Endothelial cell of umbilical vein (primary cell): ENCODE results near the gene COL7A1. TPM values are rescaled to one million over a fixed set of nuclear protein-coding genes. Genes with fewer than 3 reads are reported as not detected.

ENCODE experiments used
- BruUV-seq: library from RNA; stranded (reverse); fragments of 400-500 nt; replicated peaks from 2 replicates; lab custom pipeline; 2021; lab: Mats Ljungman, UMichigan
- CTCF ChIA-PET: fragments of 300-600, 350-600 bp; sonication (Branson Sonifier 250); formaldehyde crosslinking; loops from one replicate; lab custom pipeline; 2021; ENCODE audit warnings: antibody characterized with exemption, inconsistent platforms; lab: Charles Lee
- POLR2A ChIA-PET: fragments of 300-600, 350-600 bp; sonication (Branson Sonifier 250); formaldehyde crosslinking; loops from one replicate; lab custom pipeline; 2021; ENCODE audit warnings: antibody characterized with exemption, inconsistent platforms; lab: Charles Lee
- DNase-seq: peaks from one replicate; pipeline ENCODE4 v3.0.0-alpha.2; 2011; ENCODE audit warnings: low read depth, low spot score
- FAIRE-seq: peaks from 2 replicates; lab custom pipeline; 2011; peaks lifted over from hg19 to GRCh38; lab: Jason Lieb, UNC
- H2AFZ ChIP-seq: 2 replicates; pipeline ENCODE4 v1.6.0; 2012; ENCODE audit warnings: low read depth, low read length, control low read depth, inconsistent platforms
- H3K27ac ChIP-seq: 2 replicates; pipeline ENCODE4 v1.5.1; 2011; ENCODE audit warnings: low read depth, mild to moderate bottlenecking, control low read depth, low read length, moderate library complexity; ENCODE audit not compliant: insufficient read depth
- H3K27me3 ChIP-seq, 2 experiments: 2 replicates each; pipeline versions ENCODE4 v1.6.0 to v1.6.1; 2011; ENCODE audit warnings: low read length in 2 of 2, mixed read lengths in 1 of 2; ENCODE audit not compliant: control insufficient read depth in 2 of 2, insufficient read depth in 2 of 2
- H3K36me3 ChIP-seq, 2 experiments: 2 replicates in 1 of 2; 3 replicates in 1 of 2; pipeline ENCODE4 v1.5.1; 2011; ENCODE audit warnings: low read length in 2 of 2, mild to moderate bottlenecking in 1 of 2, moderate library complexity in 1 of 2; ENCODE audit not compliant: control insufficient read depth in 2 of 2, insufficient read depth in 2 of 2; ENCODE audit errors: extremely low read depth in 1 of 2
- H3K4me1 ChIP-seq: 3 replicates; pipeline ENCODE4 v1.5.1; 2011; ENCODE audit warnings: mild to moderate bottlenecking, low read length; ENCODE audit not compliant: control insufficient read depth, insufficient read depth; ENCODE audit errors: extremely low read depth
- H3K4me2 ChIP-seq: 2 replicates; pipeline ENCODE4 v1.6.1; 2011; ENCODE audit warnings: low read length, control low read depth, mixed read lengths; ENCODE audit not compliant: insufficient read depth
- H3K4me3 ChIP-seq, 3 experiments: fragments of 200-600 bp in 1 of 3; sonication (generic), shearing (Covaris generic) in 1 of 3; replicated peaks in 1 of 3; 2 replicates each; pipeline ENCODE4 v1.5.1; 2011 to 2016; ENCODE audit warnings: control low read depth in 3 of 3, low read length in 3 of 3, mild to moderate bottlenecking in 2 of 3, inconsistent platforms in 1 of 3, low read depth in 1 of 3, moderate library complexity in 1 of 3; ENCODE audit not compliant: insufficient read depth in 1 of 3
- H3K79me2 ChIP-seq: 2 replicates; pipeline ENCODE4 v1.6.0; 2012; ENCODE audit warnings: low read length, inconsistent platforms; ENCODE audit not compliant: control insufficient read depth, insufficient read depth
- H3K9ac ChIP-seq: replicated peaks from 2 replicates; pipeline ENCODE3; 2011; ENCODE audit warnings: low read length, control low read depth; ENCODE audit not compliant: insufficient read depth; ENCODE audit errors: extremely low read depth
- H3K9me1 ChIP-seq: replicated peaks from 3 replicates; pipeline ENCODE4 v1.6.0; 2011; ENCODE audit warnings: mild to moderate bottlenecking, low read length; ENCODE audit not compliant: control insufficient read depth, insufficient read depth; ENCODE audit errors: extremely low read depth
- H3K9me3 ChIP-seq: replicated peaks from 2 replicates; pipeline ENCODE4 v1.5.1; 2012; ENCODE audit warnings: low read length, inconsistent platforms; ENCODE audit not compliant: control insufficient read depth, insufficient read depth
- H4K20me1 ChIP-seq: replicated peaks from 2 replicates; pipeline ENCODE3; 2011; ENCODE audit warnings: mild to moderate bottlenecking, low read length; ENCODE audit not compliant: control insufficient read depth, insufficient read depth; ENCODE audit errors: extremely low read depth
- GATA2 ChIP-seq: IDR thresholded peaks from 2 replicates; pipeline ENCODE4 v1.7.0; 2011; ENCODE audit warnings: low read depth, mild to moderate bottlenecking, moderate library complexity, mixed read lengths, low read length; ENCODE audit not compliant: insufficient read length, insufficient read depth
- MYC ChIP-seq: IDR thresholded peaks from one replicate; pipeline ENCODE4 v1.6.1; 2011; ENCODE audit warnings: mild to moderate bottlenecking, low read depth, low read length
- POLR2A ChIP-seq: IDR thresholded peaks from 2 replicates; pipeline ENCODE4 v1.6.1; 2012; ENCODE audit warnings: low read depth, mild to moderate bottlenecking, control low read depth, low read length
- dilution Hi-C: fragments of 300-500 bp; cut with MboI; formaldehyde crosslinking; loops from one replicate; pipeline ENCODE4 v1.15.0; 2019; ENCODE audit warnings: low sequenced_read_pairs; ENCODE audit not compliant: extremely low pct_ligation_motif_present
- intact Hi-C: fragments of 100-400 bp; cut with micrococcal nuclease; formaldehyde crosslinking; loops from one replicate; pipeline ENCODE4 v1.10.0; 2022
- polyA plus RNA-seq, 4 experiments: library from polyadenylated mRNA; depleted of rRNA in 3 of 4; stranded (reverse) in 3 of 4; unstranded in 1 of 4; fragments of >200 nt; gene quantifications; 2 replicates each; pipeline versions ENCODE4 v1.2.1 to v1.2.3, GENCODE V29; 2011 to 2012; ENCODE audit warnings: missing spikeins in 1 of 4
- total RNA-seq: library from RNA; stranded (reverse); gene quantifications from 2 replicates; pipeline ENCODE4 v1.2.3, GENCODE V29; 2021

COL7A1 gene
- total and polyA plus RNA-seq, 2 donors (not counting 3 experiments of a cell fraction or from before 2014, with no cell fraction given), result 0.55 to 1.9 TPM

DNA sequence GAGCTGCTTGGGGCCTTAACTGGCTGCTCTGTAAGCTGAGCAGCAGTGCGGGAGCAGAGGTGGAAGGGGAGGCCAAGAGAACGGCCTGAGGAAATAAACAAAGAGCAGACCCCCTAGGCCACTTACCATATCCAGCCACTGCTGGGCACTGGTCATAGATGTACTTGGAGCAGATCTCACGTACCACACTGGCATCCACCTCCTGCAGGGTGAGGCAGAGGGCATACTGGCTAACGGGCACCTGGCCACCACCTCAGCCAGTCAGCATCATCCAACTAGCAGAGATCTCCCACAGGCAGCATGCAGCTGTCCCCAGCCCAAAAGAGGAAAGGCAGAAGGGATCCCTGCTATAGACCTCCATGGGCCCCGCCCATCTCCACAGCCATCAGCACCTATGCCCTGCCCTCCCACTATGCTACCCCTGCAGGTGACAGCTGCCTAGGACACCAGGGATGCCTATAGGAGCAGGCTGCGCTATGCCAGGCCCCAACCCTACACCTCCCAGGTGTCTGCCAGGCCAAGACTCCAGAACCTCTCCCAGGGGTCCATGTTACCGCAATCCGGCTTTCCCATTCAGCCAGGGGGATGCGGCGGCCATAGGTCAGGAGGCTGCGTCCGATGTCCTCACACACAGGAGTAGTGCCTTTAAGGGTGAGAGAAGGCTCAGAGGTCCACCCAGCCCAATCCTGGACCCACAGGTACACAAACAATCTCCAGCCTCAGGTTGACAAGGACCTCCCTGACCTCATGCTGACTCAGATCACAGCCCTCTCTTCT, 4.6 kb upstream of the COL7A1 start:
- no peak overlapping the region for H3K27ac ChIP-seq
- ChIA-PET POLR2A (no interaction called here), CTCF (interaction anchor here (0.9 kb wide), 1 partner anchor 43 kb away, joined by 3 read pairs; no protein-coding TSS in a partner anchor)
- no peak for DNase-seq
- peaks cover 6% of the 10 kb centered on the region for H3K4me1 ChIP-seq
- no peaks in the 10 kb centered on the region for H3K79me2 ChIP-seq
- no peaks in the 10 kb centered on the region for H4K20me1 ChIP-seq
- H3K9me3 ChIP-seq, result no peaks in the 10 kb centered on the region
- no peak for FAIRE-seq
- H3K36me3 ChIP-seq, result peaks cover 11 to 52% of the 10 kb centered on the region in 2 experiments
- no peak overlapping the region for H3K9ac ChIP-seq
- BruUV-seq, result no TSS peak
- H3K27me3 ChIP-seq, result peaks cover 2 to 4% of the 10 kb centered on the region in 2 experiments
- dilution Hi-C loops, result no loop called here
- TF ChIP-seq POLR2A, result no peak
- TF ChIP-seq GATA2, result no peak
- intact Hi-C loops, result no loop called here
- no peaks in the 10 kb centered on the region for H3K9me1 ChIP-seq
- H3K4me3 ChIP-seq, result no peak overlapping the region
- H2AFZ ChIP-seq, result no peak overlapping the region
- H3K4me2 ChIP-seq, result no peak overlapping the region

DNA sequence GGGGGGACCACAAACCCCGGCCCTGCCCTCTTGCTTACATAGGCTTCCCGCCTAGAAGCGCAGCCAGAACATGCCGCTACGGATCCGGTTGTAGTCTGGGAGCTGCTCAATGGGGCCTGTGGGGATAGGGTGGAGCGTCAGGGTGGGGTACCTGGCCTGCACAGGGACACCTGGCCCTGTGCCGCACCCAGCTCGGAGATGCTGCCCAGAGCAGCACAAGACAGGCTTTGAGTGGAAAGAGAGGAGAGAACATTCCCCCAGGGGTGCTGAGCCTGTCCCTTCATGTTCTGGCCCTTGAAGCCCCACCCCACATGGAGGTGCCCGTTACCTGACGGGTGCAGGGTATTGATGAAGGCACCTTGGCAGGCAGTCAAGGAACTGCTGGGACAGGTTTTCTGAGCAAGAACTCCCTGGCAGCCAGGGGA, 4.0 kb upstream of the COL7A1 start:
- Histone ChIP-seq H3K9me1 (no peaks in the 10 kb centered on the region), H3K9ac (no peak overlapping the region), H3K4me2 (no peak overlapping the region), H3K4me3 (no peak overlapping the region), H3K36me3 (peaks cover 11 to 46% of the 10 kb centered on the region in 2 experiments), H3K9me3 (no peaks in the 10 kb centered on the region), H4K20me1 (no peaks in the 10 kb centered on the region), H3K27me3 (peaks cover 6 to 9% of the 10 kb centered on the region in 2 experiments), H3K79me2 (no peaks in the 10 kb centered on the region), H2AFZ (no peak overlapping the region), H3K4me1 (peaks cover 6% of the 10 kb centered on the region), H3K27ac (no peak overlapping the region)
- no peak for FAIRE-seq
- BruUV-seq, result no TSS peak
- dilution Hi-C loops (no loop called here), intact Hi-C loops (no loop called here)
- no peak for TF ChIP-seq MYC
- DNase-seq, result no peak
- ChIA-PET CTCF (interaction anchor here (0.9 to 1.0 kb wide), 2 partner anchors 11 to 42 kb away, joined by 3 read pairs; no protein-coding TSS in a partner anchor), POLR2A (no interaction called here)
